Neuronal stem cell (in vitro differentiated cells): Measurements from ENCODE around the gene ATP6V1E1.

Experiments
- DNase-seq: peaks from one replicate; pipeline ENCODE4 v3.0.0-alpha.2; 2013; ENCODE audit warnings: low spot score
- H2AFZ ChIP-seq: one replicate; pipeline ENCODE4 v1.6.1; 2013; ENCODE audit warnings: mild to moderate bottlenecking, low read length, inconsistent platforms
- H2AK5ac ChIP-seq: 2 replicates; pipeline ENCODE4 v1.6.1; 2013; ENCODE audit warnings: low read depth, mild to moderate bottlenecking, inconsistent platforms, low read length, moderate library complexity, mixed read lengths
- H2BK120ac ChIP-seq: 2 replicates; pipeline ENCODE4 v1.6.1; 2013; ENCODE audit warnings: low read depth, mild to moderate bottlenecking, inconsistent platforms, low read length, moderate library complexity, mixed read lengths
- H2BK12ac ChIP-seq: one replicate; pipeline ENCODE4 v1.6.1; 2013; ENCODE audit warnings: low read length, inconsistent platforms
- H2BK15ac ChIP-seq: 2 replicates; pipeline ENCODE4 v1.6.1; 2013; ENCODE audit warnings: mild to moderate bottlenecking, low read length, inconsistent platforms, mixed read lengths
- H2BK5ac ChIP-seq: one replicate; pipeline ENCODE4 v1.6.1; 2013; ENCODE audit warnings: inconsistent platforms, mild to moderate bottlenecking, low read length, moderate library complexity
- H3K14ac ChIP-seq: one replicate; pipeline ENCODE4 v1.6.1; 2013; ENCODE audit warnings: low read length, inconsistent platforms
- H3K18ac ChIP-seq: 2 replicates; pipeline ENCODE4 v1.6.1; 2013; ENCODE audit warnings: low read length, inconsistent platforms
- H3K23ac ChIP-seq: 2 replicates; pipeline ENCODE4 v1.6.1; 2013; ENCODE audit warnings: low read depth, mild to moderate bottlenecking, mixed read lengths, low read length, inconsistent platforms; ENCODE audit not compliant: poor library complexity
- H3K27ac ChIP-seq: replicated peaks from 3 replicates; pipeline ENCODE4 v1.5.1; 2013; ENCODE audit warnings: low read length, inconsistent platforms
- H3K27me3 ChIP-seq, 3 experiments: 2 replicates each; pipeline ENCODE4 v1.6.1; 2013; ENCODE audit warnings: low read length in 3 of 3, mild to moderate bottlenecking in 2 of 3, inconsistent platforms in 1 of 3, low read depth in 1 of 3, mixed read lengths in 1 of 3, moderate library complexity in 1 of 3; ENCODE audit not compliant: control insufficient read depth in 3 of 3, insufficient read depth in 3 of 3
- H3K36me3 ChIP-seq, 2 donors: replicated peaks in 1 of 2; 2 replicates each; pipeline ENCODE4 v1.6.1; 2013; ENCODE audit warnings: low read length in 2 of 2; ENCODE audit not compliant: control insufficient read depth in 2 of 2, insufficient read depth in 2 of 2
- H3K4ac ChIP-seq: 2 replicates; pipeline ENCODE4 v1.6.1; 2013; ENCODE audit warnings: inconsistent platforms, mild to moderate bottlenecking, low read length, moderate library complexity
- H3K4me1 ChIP-seq, 2 donors: 1 replicate in 1 of 2; 2 replicates in 1 of 2; pipeline ENCODE4 v1.6.1; 2013; ENCODE audit warnings: low read length in 2 of 2, low read depth in 1 of 2; ENCODE audit not compliant: control insufficient read depth in 2 of 2, insufficient read depth in 1 of 2
- H3K4me2 ChIP-seq: one replicate; pipeline ENCODE4 v1.6.1; 2013; ENCODE audit warnings: mild to moderate bottlenecking, low read length, inconsistent platforms; ENCODE audit not compliant: insufficient read depth, poor library complexity, severe bottlenecking
- H3K4me3 ChIP-seq, 2 donors: 2 replicates each; pipeline ENCODE4 v1.5.1; 2013; ENCODE audit warnings: low read length in 2 of 2, mild to moderate bottlenecking in 2 of 2, inconsistent platforms in 1 of 2, moderate library complexity in 1 of 2
- H3K79me1 ChIP-seq: one replicate; pipeline ENCODE4 v1.6.1; 2013; ENCODE audit warnings: low read depth, mild to moderate bottlenecking, inconsistent platforms, low read length, moderate library complexity
- H3K9ac ChIP-seq: one replicate; pipeline ENCODE4 v1.6.1; 2013; ENCODE audit warnings: mild to moderate bottlenecking, low read depth, low read length, inconsistent platforms; ENCODE audit not compliant: poor library complexity
- H3K9me3 ChIP-seq, 2 donors: replicated peaks in 1 of 2; 2 replicates each; pipeline versions ENCODE3 to v1.6.1; 2013; ENCODE audit warnings: low read length in 2 of 2, mild to moderate bottlenecking in 2 of 2, inconsistent platforms in 1 of 2, low read depth in 1 of 2, mixed read lengths in 1 of 2, moderate library complexity in 1 of 2; ENCODE audit not compliant: control insufficient read depth in 2 of 2, insufficient read depth in 1 of 2
- H4K8ac ChIP-seq: one replicate; pipeline ENCODE4 v1.6.1; 2013; ENCODE audit warnings: low read depth, mild to moderate bottlenecking, inconsistent platforms, low read length, moderate library complexity
- H4K91ac ChIP-seq: one replicate; pipeline ENCODE4 v1.6.1; 2013; ENCODE audit warnings: low read length, low read depth, mild to moderate bottlenecking, inconsistent platforms; ENCODE audit not compliant: poor library complexity
- WGBS, 2 donors: extraction: QIAGEN DNeasy Blood & Tissue Kit; methylation state at CpG; one replicate each; pipeline ENCODE4 v1.1.7; 2013; ENCODE audit warnings: missing lambda C conversion rate in 2 of 2, mixed read lengths in 1 of 2; ENCODE audit not compliant: insufficient read length in 2 of 2, insufficient replicate concordance in 1 of 2; ENCODE audit errors: extremely low coverage in 2 of 2; 5-methylcytosine and 5-hydroxymethylcytosine counted together

The ATP6V1E1 gene

DNA sequence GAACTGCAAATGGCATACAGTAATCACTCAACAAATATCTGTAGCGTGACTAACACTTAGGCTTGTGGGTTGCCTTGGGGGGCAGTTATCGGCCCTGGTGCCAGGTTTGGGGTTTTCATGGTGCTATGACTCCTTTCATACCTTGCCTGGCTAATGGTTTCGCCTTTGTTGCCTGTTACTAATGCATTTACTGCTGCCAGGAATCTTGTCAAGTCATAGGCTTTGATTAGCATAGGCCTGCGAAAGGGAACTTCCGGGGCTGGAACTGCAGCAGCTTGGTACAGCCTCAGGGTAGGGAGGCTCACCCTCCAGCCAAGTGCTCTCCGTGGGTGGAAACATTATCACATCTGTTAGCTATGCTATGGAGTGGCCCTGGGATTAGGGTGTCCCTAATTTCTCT, 52.1 kb downstream of the ATP6V1E1 start:
- no peaks in the 10 kb centered on the region for H3K36me3 ChIP-seq
- no CpG with 5 or more reads among the region's 6 CpGs for WGBS, 2 donors
- DNase-seq, result no peak

DNA sequence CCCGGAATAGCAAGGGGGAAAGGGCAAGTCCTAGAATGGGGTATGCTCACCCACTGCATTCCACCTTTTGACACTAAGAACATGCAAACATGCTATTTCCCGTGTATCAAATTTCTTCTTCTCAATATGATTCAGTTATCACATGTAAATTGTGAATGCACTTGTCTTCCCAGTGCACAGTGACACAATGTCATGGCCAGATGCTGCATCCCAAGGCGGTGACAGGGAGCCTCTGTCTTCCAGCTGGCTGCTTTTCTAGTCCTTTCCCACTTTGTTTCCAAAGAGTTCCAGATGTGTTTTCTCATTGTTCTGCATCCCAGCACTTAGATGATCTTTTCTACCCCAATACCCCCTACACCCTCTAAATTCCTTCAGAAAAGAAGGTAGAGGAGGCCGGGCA, 52.9 kb downstream of the ATP6V1E1 start:
- Histone ChIP-seq H3K79me1 (no peaks in the 10 kb centered on the region), H3K27me3 (no peaks in the 10 kb centered on the region), H3K9ac (no peak overlapping the region), H4K91ac (no peak overlapping the region), H3K4me3 (no peak overlapping the region), H2BK5ac (no peak overlapping the region), H3K27ac (no peak overlapping the region), H2AK5ac (no peak overlapping the region), H2BK15ac (no peak overlapping the region), H2BK12ac (no peak overlapping the region), H3K36me3 (no peaks in the 10 kb centered on the region), H3K4me2 (no peak overlapping the region), H3K14ac (no peak overlapping the region), H3K4ac (no peak overlapping the region), H3K18ac (no peak overlapping the region), H4K8ac (no peak overlapping the region), H2AFZ (no peak overlapping the region), H2BK120ac (no peak overlapping the region), H3K9me3 (no peaks in the 10 kb centered on the region), H3K23ac (no peak overlapping the region), H3K4me1 (peaks cover 11 to 14% of the 10 kb centered on the region in 2 donors)
- DNase-seq, result no peak
- no CpG with 5 or more reads among the region's 4 CpGs for WGBS, 2 donors

More for the DNA sequence above, 52.1 kb downstream of the ATP6V1E1 start:
- Histone ChIP-seq H2BK12ac (no peak overlapping the region), H3K27me3 (no peaks in the 10 kb centered on the region), H3K4ac (no peak overlapping the region), H3K4me1 (peaks cover 8 to 11% of the 10 kb centered on the region in 2 donors), H4K91ac (no peak overlapping the region), H3K14ac (no peak overlapping the region), H3K4me2 (no peak overlapping the region), H4K8ac (no peak overlapping the region), H2AK5ac (no peak overlapping the region), H2BK120ac (no peak overlapping the region), H3K18ac (no peak overlapping the region), H3K27ac (no peak overlapping the region), H2BK5ac (no peak overlapping the region), H2AFZ (peak overlapping the region; percentile 18), H3K9ac (no peak overlapping the region), H3K9me3 (no peaks in the 10 kb centered on the region), H3K4me3 (no peak overlapping the region), H3K79me1 (no peaks in the 10 kb centered on the region), H2BK15ac (no peak overlapping the region), H3K23ac (no peak overlapping the region)

DNA sequence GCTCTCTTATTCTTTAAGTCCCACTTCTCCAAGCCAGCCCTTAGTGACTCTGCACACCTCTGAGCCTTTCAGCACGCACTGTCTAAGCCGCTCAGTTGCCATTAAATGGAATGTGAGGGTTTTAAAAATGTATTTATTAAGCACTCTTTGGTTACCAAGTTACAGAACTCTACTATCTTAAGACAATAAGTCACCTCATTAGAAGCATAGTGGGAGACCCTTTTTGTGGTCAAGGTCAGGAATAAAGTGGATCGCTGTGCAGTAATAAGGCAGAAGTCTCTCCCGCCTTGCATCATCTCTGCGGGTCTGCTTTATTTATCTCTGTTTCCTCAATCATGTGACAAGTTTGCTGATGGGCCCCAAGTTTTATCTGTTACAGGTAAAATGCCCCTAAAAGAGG, 53.4 kb downstream of the ATP6V1E1 start:
- no peak for DNase-seq
- H2BK15ac ChIP-seq, result no peak overlapping the region

DNA sequence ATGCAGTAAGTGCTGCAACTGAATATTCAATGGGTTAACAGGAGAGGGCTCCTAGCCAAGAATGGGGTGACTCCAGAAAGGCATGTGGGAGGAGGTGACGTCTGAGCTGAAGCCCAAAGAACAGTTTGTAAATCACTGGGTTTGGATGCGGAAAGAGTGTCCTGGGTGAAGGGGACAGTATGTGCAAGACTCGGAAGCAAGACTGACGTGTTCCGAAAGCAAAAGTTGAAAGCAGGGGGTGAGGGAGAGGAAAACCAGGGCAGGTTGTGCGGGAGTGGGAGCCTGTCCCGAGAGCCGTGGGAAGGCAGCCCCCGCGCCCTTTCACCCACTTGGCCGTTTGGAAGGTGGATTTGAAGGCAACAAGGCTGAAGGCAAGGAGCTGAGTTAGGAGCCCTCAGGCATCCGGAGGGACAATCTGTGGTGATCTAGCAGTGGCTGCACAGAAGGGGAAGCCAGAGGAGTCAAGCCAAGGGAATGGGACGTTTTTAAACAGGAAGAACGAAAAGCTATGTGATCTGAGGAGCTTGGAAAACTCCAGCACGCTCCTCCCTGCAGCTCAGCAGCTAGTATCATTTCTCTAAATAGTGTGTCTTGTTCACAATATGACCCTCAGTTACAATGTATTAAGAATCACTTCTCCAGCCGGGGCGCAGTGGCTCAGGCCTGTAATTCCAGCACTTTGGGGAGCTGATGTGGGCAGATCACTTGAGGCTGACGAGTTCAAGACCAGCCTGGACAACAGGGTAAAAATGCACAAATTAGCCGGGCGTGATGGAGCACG, 57.5 kb downstream of the ATP6V1E1 start:
- Histone ChIP-seq H3K9me3 (no peaks in the 10 kb centered on the region), H3K4me1 (peaks cover 18 to 19% of the 10 kb centered on the region in 2 donors), H3K27ac (no peak overlapping the region), H2BK15ac (no peak overlapping the region), H3K4ac (no peak overlapping the region), H3K27me3 (no peaks in the 10 kb centered on the region), H3K79me1 (no peaks in the 10 kb centered on the region), H4K91ac (no peak overlapping the region), H3K14ac (no peak overlapping the region), H3K18ac (peak overlapping the region; percentile 15), H2BK5ac (no peak overlapping the region), H2BK12ac (no peak overlapping the region), H3K4me2 (no peak overlapping the region), H4K8ac (no peak overlapping the region), H3K23ac (no peak overlapping the region), H2AK5ac (no peak overlapping the region), H2AFZ (peak overlapping the region; percentile 2), H3K4me3 (no peak overlapping the region), H3K9ac (no peak overlapping the region), H2BK120ac (no peak overlapping the region), H3K36me3 (no peaks in the 10 kb centered on the region)
- no peak for DNase-seq
- no CpG with 5 or more reads among the region's 21 CpGs for WGBS, 2 donors

More for the DNA sequence above, 53.4 kb downstream of the ATP6V1E1 start:
- no peak overlapping the region for H3K18ac ChIP-seq
- no peak overlapping the region for H3K23ac ChIP-seq
- H3K4me2 ChIP-seq, result no peak overlapping the region
- no peak overlapping the region for H2AFZ ChIP-seq
- no peaks in the 10 kb centered on the region for H3K79me1 ChIP-seq
- H3K4me1 ChIP-seq, result peaks cover 10 to 13% of the 10 kb centered on the region in 2 donors
- H3K14ac ChIP-seq, result no peak overlapping the region
- H2AK5ac ChIP-seq, result no peak overlapping the region
- H3K4me3 ChIP-seq, result no peak overlapping the region
- H3K27ac ChIP-seq, result no peak overlapping the region
- no peak overlapping the region for H3K4ac ChIP-seq
- H3K36me3 ChIP-seq, result no peaks in the 10 kb centered on the region
- no peak overlapping the region for H3K9ac ChIP-seq
- WGBS, 2 donors, result no CpG with 5 or more reads among the region's 5 CpGs
- H2BK120ac ChIP-seq, result no peak overlapping the region
- no peak overlapping the region for H4K91ac ChIP-seq
- H2BK5ac ChIP-seq, result no peak overlapping the region
- H3K9me3 ChIP-seq, result no peaks in the 10 kb centered on the region
- H2BK12ac ChIP-seq, result no peak overlapping the region
- no peak overlapping the region for H4K8ac ChIP-seq
- H3K27me3 ChIP-seq, result no peaks in the 10 kb centered on the region
